ENCODE data around the gene DNAJC5.

- TF ChIP-seq CBX2 (IDR thresholded peaks at IDR 0.05; ENCODE audit: insufficient read depth, low read length, poor library complexity, severe bottlenecking): no peak
- TF ChIP-seq ZNF146 (CRISPR knock-in tag; IDR thresholded peaks at IDR 0.05; ENCODE audit: unreplicated experiment): no peak
- TF ChIP-seq, protein P1, sequence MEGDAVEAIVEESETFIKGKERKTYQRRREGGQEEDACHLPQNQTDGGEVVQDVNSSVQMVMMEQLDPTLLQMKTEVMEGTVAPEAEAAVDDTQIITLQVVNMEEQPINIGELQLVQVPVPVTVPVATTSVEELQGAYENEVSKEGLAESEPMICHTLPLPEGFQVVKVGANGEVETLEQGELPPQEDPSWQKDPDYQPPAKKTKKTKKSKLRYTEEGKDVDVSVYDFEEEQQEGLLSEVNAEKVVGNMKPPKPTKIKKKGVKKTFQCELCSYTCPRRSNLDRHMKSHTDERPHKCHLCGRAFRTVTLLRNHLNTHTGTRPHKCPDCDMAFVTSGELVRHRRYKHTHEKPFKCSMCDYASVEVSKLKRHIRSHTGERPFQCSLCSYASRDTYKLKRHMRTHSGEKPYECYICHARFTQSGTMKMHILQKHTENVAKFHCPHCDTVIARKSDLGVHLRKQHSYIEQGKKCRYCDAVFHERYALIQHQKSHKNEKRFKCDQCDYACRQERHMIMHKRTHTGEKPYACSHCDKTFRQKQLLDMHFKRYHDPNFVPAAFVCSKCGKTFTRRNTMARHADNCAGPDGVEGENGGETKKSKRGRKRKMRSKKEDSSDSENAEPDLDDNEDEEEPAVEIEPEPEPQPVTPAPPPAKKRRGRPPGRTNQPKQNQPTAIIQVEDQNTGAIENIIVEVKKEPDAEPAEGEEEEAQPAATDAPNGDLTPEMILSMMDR (IDR thresholded peaks at IDR 0.05 in 2 of 3, conservative IDR thresholded peaks at IDR 0.05 in 1 of 3; ENCODE audit: insufficient read depth in 2 of 3, low read depth in 1 of 3, low read length in 3 of 3): no peak
- no peak for TF ChIP-seq MXI1 (IDR thresholded peaks at IDR 0.05; ENCODE audit: low read depth, low read length)
- no peak for TF ChIP-seq ZNF384 (IDR thresholded peaks at IDR 0.05; ENCODE audit: low read depth, low read length)
- TF ChIP-seq RFX5 (IDR thresholded peaks at IDR 0.05; ENCODE audit: low read depth, low read length): no peak
- no peak for TF ChIP-seq ZNF583 (CRISPR knock-in tag; IDR thresholded peaks at IDR 0.05)
- TF ChIP-seq, protein P2, sequence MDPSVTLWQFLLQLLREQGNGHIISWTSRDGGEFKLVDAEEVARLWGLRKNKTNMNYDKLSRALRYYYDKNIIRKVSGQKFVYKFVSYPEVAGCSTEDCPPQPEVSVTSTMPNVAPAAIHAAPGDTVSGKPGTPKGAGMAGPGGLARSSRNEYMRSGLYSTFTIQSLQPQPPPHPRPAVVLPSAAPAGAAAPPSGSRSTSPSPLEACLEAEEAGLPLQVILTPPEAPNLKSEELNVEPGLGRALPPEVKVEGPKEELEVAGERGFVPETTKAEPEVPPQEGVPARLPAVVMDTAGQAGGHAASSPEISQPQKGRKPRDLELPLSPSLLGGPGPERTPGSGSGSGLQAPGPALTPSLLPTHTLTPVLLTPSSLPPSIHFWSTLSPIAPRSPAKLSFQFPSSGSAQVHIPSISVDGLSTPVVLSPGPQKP (CRISPR knock-in tag; IDR thresholded peaks at IDR 0.05): no peak
- no peak for TF ChIP-seq XRCC4 (IDR thresholded peaks at IDR 0.05; ENCODE audit: extremely low read depth, insufficient read depth, insufficient read length)
- TF ChIP-seq, protein P3, sequence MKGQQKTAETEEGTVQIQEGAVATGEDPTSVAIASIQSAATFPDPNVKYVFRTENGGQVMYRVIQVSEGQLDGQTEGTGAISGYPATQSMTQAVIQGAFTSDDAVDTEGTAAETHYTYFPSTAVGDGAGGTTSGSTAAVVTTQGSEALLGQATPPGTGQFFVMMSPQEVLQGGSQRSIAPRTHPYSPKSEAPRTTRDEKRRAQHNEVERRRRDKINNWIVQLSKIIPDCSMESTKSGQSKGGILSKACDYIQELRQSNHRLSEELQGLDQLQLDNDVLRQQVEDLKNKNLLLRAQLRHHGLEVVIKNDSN (CRISPR knock-in tag; IDR thresholded peaks at IDR 0.05): no peak
- TF ChIP-seq GABPB1 (CRISPR knock-in tag; IDR thresholded peaks at IDR 0.05): no peak
- TF ChIP-seq, protein P4, sequence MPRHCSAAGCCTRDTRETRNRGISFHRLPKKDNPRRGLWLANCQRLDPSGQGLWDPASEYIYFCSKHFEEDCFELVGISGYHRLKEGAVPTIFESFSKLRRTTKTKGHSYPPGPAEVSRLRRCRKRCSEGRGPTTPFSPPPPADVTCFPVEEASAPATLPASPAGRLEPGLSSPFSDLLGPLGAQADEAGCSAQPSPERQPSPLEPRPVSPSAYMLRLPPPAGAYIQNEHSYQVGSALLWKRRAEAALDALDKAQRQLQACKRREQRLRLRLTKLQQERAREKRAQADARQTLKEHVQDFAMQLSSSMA (CRISPR knock-in tag; IDR thresholded peaks at IDR 0.05): no peak
- no peak for TF ChIP-seq BRF1 (IDR thresholded peaks at IDR 0.05; ENCODE audit: borderline replicate concordance, extremely low read depth, insufficient read length)
- no peak for TF ChIP-seq FOXA1 (IDR thresholded peaks at IDR 0.05; ENCODE audit: borderline replicate concordance)
Observed at GRCh38 chr20:63882257-63883200, 12.4 kb upstream of the DNAJC5 start.
